Stimulated activated CD4-positive, alpha-beta T cell treated with anti-CD3 and anti-CD28 coated beads, TNF-alpha, amount 100 ng/mL, for 1 hour (primary cell): ENCODE data around the gene RNU1-2.
"Not testable (repeated sequence)": the region's sequence is repeated elsewhere in the genome, so short reads cannot be mapped to it uniquely, and the experiment has no call there.

ENCODE experiments used
- DNase-seq, 3 donors: peaks; one replicate each; pipeline ENCODE4 v3.0.0-alpha.2; 2020; ENCODE audit warnings: low read depth in 3 of 3, low spot score in 1 of 3

Gene RNU1-2

GRCh38 chr1:16888860-16889816 is 6.6 kb upstream of the RNU1-2 start:
- peak in 1 of 3 donors; percentile 48 for DNase-seq

GRCh38 chr1:16890539-16891021 is 5.2 kb upstream of the RNU1-2 start:
- DNase-seq, result not testable (repeated sequence)

- DNase-seq, result not testable (repeated sequence)
Measured at GRCh38 chr1:16891057-16891456, 4.7 kb upstream of the RNU1-2 start.

GRCh38 chr1:16892978-16893525 is 2.7 kb upstream of the RNU1-2 start:
- DNase-seq, result not testable (repeated sequence)

- DNase-seq, result not testable (repeated sequence)
Measured at GRCh38 chr1:16893796-16894195, 2.0 kb upstream of the RNU1-2 start.

- not testable (repeated sequence) for DNase-seq
Measured at GRCh38 chr1:16894338-16894737, 1.4 kb upstream of the RNU1-2 start.

- not testable (repeated sequence) for DNase-seq
Measured at GRCh38 chr1:16895233-16895597, 565 bp upstream of the RNU1-2 start.

GRCh38 chr1:16896316-16897055 is 706 bp downstream of the RNU1-2 start:
- DNase-seq, result peak in 1 of 3 donors; percentile 62

GRCh38 chr1:16897653-16898052 is 1.9 kb downstream of the RNU1-2 start:
- not testable (repeated sequence) for DNase-seq

- DNase-seq, result not testable (repeated sequence)
Measured at GRCh38 chr1:16898298-16898697, 2.5 kb downstream of the RNU1-2 start.

- not testable (repeated sequence) for DNase-seq
Measured at GRCh38 chr1:16899020-16899419, 3.2 kb downstream of the RNU1-2 start.

GRCh38 chr1:16900751-16901150 is 5.0 kb downstream of the RNU1-2 start:
- no peak for DNase-seq

- DNase-seq, result not testable (repeated sequence)
Measured at GRCh38 chr1:16901371-16901770, 5.6 kb downstream of the RNU1-2 start.

GRCh38 chr1:16903054-16903453 is 7.3 kb downstream of the RNU1-2 start:
- DNase-seq, result no peak

- no peak for DNase-seq
Measured at GRCh38 chr1:16903458-16903796, 7.6 kb downstream of the RNU1-2 start.

GRCh38 chr1:16904560-16905109 is 8.9 kb downstream of the RNU1-2 start:
- DNase-seq, result peak; percentile 95 to 99 (median 96)

- DNase-seq, result no peak
Measured at GRCh38 chr1:16905110-16905867, 9.5 kb downstream of the RNU1-2 start.

- DNase-seq, result no peak
Measured at GRCh38 chr1:16905868-16906702, 10.3 kb downstream of the RNU1-2 start.

- DNase-seq, result no peak
Measured at GRCh38 chr1:16906873-16907272, 11.1 kb downstream of the RNU1-2 start.
